ENCODE measurements around the gene RPP14.

The RPP14 gene

DNA sequence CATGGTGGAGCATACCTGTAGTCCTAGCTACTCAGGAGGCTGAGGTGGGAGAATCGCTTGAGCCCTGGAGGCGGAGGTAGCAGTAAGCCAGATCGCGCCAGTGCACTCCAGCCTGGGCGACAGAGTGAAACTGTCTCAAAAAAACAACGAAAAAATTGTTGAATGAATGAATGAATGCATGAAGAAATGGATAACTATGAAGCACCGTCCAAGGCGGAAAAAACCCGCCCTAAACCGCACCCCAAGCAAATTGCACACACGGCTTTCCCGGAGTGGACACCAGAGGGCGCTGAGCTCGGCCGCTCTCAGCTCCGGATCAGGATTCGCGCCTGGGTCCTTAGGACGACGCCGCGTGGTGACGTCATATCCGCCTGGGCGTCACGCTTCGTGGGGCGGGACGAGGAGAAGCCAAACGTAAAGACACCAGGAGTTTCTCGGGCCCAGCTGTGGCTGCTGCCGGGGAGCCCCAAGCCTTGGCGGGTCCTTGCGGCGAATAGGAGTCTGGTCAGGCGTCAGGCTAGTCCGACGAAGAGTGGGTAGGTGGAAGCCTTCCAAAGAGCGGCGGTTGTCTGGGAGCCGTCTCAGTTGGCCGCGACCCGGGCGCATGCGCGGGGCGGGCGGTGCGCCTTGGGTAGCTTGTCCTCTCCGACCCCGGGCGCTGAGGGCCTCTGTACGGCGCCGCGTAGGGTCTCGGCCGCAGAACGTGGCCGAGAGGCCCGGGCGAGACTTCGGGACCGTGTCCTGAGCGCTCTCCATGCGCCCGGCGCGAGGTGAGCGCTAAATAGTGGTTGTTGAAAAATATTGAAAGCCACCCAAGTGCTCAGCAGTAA is at the start of gene RPP14, which contains the start of gene HTD2:
TSS of gene RPP14 (plus strand) at position 364 of the 830 bp plus-strand sequence. CDS start 4,085 bp downstream, outside the sequence.
TSS of gene HTD2 (plus strand) at position 639 of the 830 bp plus-strand sequence. CDS start 11,094 bp downstream, outside the sequence.
- H3K27me3 ChIP-seq (replicated peaks) = no peaks in the 10 kb centered on the region
- in situ Hi-C loops (cut with HindIII; ENCODE audit: low pct_ligation_motif_present, low sequenced_read_pairs) = no loop called here
- TF ChIP-seq, protein P1, sequence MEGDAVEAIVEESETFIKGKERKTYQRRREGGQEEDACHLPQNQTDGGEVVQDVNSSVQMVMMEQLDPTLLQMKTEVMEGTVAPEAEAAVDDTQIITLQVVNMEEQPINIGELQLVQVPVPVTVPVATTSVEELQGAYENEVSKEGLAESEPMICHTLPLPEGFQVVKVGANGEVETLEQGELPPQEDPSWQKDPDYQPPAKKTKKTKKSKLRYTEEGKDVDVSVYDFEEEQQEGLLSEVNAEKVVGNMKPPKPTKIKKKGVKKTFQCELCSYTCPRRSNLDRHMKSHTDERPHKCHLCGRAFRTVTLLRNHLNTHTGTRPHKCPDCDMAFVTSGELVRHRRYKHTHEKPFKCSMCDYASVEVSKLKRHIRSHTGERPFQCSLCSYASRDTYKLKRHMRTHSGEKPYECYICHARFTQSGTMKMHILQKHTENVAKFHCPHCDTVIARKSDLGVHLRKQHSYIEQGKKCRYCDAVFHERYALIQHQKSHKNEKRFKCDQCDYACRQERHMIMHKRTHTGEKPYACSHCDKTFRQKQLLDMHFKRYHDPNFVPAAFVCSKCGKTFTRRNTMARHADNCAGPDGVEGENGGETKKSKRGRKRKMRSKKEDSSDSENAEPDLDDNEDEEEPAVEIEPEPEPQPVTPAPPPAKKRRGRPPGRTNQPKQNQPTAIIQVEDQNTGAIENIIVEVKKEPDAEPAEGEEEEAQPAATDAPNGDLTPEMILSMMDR (IDR thresholded peaks at IDR 0.05; ENCODE audit: low read depth, low read length, missing control alignments) = peak; percentile 98
- peak; percentile 96 for DNase-seq
- peak within 1 kb of the TSS; percentile 95 for H3K27ac ChIP-seq
- peaks cover 10% of the 10 kb centered on the region for H3K36me3 ChIP-seq (replicated peaks)
- peak within 1 kb of the TSS; percentile 93 for H3K4me3 ChIP-seq (ENCODE audit: low read depth, low read length)

DNA sequence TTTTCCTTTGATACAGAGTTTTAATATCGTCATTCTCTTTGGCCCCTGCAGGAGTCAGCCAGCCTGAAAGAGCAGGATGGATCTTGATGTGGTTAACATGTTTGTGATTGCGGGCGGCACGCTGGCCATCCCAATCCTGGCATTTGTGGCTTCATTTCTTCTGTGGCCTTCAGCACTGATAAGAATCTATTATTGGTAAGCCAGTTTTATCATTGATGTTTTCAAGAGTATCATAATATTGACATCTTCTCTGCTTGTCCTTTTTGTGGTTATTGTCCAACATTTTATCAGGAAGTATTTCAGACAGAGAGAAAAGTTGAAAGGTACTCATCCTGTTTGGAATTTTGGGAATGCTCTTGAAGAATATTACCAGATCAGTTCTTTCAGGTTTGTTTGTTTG is 49.5 kb upstream of the RPP14 start:
- TF ChIP-seq, protein P1 (IDR thresholded peaks at IDR 0.05; ENCODE audit: low read depth, low read length, missing control alignments) = no peak
- DNase-seq = no peak
- no peak overlapping the region for H3K27ac ChIP-seq
- no peaks in the 10 kb centered on the region for H3K36me3 ChIP-seq (replicated peaks)
- H3K27me3 ChIP-seq (replicated peaks) = no peaks in the 10 kb centered on the region
- H3K4me3 ChIP-seq (ENCODE audit: low read depth, low read length) = no peak overlapping the region
- in situ Hi-C loops (cut with HindIII; ENCODE audit: low pct_ligation_motif_present, low sequenced_read_pairs) = no loop called here

DNA sequence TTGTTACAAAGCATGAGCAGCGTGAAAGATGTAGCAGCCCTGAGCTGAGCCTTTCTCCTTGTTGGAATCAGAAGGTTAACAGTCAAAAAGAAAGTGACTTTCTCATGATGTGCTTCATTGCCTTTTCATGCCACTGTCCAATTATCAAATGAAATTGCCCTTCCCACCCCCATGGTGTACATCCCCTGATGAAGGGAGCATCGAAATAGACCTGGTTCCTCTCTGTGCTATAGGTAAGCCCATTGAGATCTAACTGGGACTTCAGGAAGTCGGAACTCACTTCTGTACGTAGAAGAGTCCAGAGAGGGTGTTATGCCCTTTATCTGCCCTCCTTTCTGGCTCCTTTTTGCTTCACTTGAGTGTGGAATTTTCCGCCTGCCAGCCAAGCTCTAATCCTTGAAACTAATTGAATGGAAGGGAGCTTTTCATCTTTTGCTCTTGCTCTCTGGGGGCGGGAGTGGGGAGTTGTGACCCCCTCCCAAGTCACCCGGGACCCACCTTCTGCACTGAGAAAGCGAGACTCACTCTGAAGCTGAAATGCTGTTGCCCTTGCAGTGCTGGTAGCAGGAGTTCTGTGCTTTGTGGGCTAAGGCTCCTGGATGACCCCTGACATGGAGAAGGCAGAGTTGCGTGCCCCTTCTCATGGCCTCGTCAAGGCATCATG is 47.5 kb upstream of the RPP14 start:
- no peak for DNase-seq
- in situ Hi-C loops (cut with HindIII; ENCODE audit: low pct_ligation_motif_present, low sequenced_read_pairs) = no loop called here

DNA sequence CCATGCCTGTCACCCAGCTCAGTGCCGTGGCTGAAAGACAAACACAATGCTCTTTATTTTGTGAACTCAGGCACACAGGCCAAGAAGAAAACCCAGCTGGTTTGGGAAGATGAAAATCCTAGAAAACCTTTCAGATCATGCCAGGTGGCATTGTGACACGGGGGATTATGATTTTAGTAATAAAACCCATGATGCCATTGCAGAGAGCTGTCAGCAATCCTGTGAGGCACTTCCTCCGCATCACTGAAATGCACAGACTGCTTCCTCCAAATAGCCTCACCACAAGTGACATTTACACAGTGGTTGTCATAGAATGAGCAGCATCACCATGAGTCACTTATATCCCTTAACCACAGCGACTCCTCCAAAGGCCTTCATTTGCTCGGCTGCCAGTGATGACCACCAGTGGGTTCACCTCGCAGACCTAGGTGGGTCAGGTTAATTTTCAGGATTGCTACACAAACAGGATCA is 45.7 kb upstream of the RPP14 start:
- H3K4me3 ChIP-seq (ENCODE audit: low read depth, low read length) = no peak overlapping the region
- peak overlapping the region; percentile 45 for H3K27ac ChIP-seq
- H3K36me3 ChIP-seq (replicated peaks) = no peaks in the 10 kb centered on the region
- TF ChIP-seq, protein P1 (IDR thresholded peaks at IDR 0.05; ENCODE audit: low read depth, low read length, missing control alignments) = no peak
- no peaks in the 10 kb centered on the region for H3K27me3 ChIP-seq (replicated peaks)
- peak; percentile 86 for DNase-seq
- in situ Hi-C loops (cut with HindIII; ENCODE audit: low pct_ligation_motif_present, low sequenced_read_pairs) = no loop called here

More for the DNA sequence above, 47.5 kb upstream of the RPP14 start:
- no peaks in the 10 kb centered on the region for H3K36me3 ChIP-seq (replicated peaks)
- no peak overlapping the region for H3K4me3 ChIP-seq (ENCODE audit: low read depth, low read length)
- no peaks in the 10 kb centered on the region for H3K27me3 ChIP-seq (replicated peaks)
- TF ChIP-seq, protein P1 (IDR thresholded peaks at IDR 0.05; ENCODE audit: low read depth, low read length, missing control alignments) = no peak
- H3K27ac ChIP-seq = no peak overlapping the region

DNA sequence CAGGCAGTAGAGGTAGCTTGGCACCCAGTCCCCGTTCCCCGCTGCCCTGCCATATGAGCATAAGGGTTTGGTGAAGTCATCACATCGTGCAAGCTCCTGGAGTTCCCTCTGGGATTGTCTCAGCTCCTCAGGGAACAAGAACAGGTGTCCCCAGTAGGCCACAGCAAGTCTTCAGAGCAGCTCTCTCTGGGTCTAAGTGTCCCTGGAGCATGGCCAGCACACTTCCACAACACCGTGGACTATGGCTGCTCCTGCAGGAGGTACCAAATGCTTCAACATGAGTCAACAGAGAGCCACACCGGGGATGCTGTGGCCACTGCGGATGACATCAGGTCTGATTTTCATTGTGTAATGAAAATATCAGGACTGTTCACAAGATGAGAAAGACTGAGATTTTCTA is 45.3 kb upstream of the RPP14 start:
- Histone ChIP-seq H3K4me3 (ENCODE audit: low read depth, low read length) (no peak overlapping the region), H3K27me3 (replicated peaks) (no peaks in the 10 kb centered on the region), H3K27ac (peak overlapping the region; percentile 45), H3K36me3 (replicated peaks) (no peaks in the 10 kb centered on the region)
- in situ Hi-C loops (cut with HindIII; ENCODE audit: low pct_ligation_motif_present, low sequenced_read_pairs) = no loop called here
- TF ChIP-seq, protein P1 (IDR thresholded peaks at IDR 0.05; ENCODE audit: low read depth, low read length, missing control alignments) = no peak
- peak; percentile 71 for DNase-seq
